ENCODE data around the gene FOXS1.

GRCh38 chr20:31837896-31838397 lies 7.5 kb downstream of the FOXS1 start:
- TF ChIP-seq CTCF (IDR thresholded peaks at IDR 0.05; ENCODE audit: low read depth, low read length, poor library complexity, severe bottlenecking) (no peak), EZH2phosphoT487 (IDR thresholded peaks at IDR 0.05; ENCODE audit: borderline replicate concordance, low read length) (no peak)
